T47D (cell line): ENCODE data around the gene RIPOR3.
"Not testable (repeated sequence)": the region's sequence is repeated elsewhere in the genome, so short reads cannot be mapped to it uniquely, and the experiment has no call there.

Experiments used
- DNase-seq, 2 experiments: peaks; one replicate each; pipeline versions ENCODE4 v3.0.0 to v3.0.0-alpha.2; 2011 to 2012; ENCODE audit warnings: low read depth in 1 of 2, low spot score in 1 of 2
- JUND ChIP-seq: IDR thresholded peaks from 2 replicates; pipeline ENCODE4 v1.6.1; 2012; ENCODE audit warnings: low read depth
- in situ Hi-C: cut with HindIII; loops from 2 replicates; pipeline ENCODE4 v1.10.0; 2016; ENCODE audit warnings: low sequenced_read_pairs, low pct_unique_long_range_greater_than_20kb

The RIPOR3 gene

GRCh38 chr20:50546729-50547314, 144.5 kb downstream of the RIPOR3 start:
- no peak for TF ChIP-seq JUND
- in situ Hi-C loops = no loop called here
- DNase-seq = no peak

GRCh38 chr20:50545126-50545525, 146.2 kb downstream of the RIPOR3 start:
- in situ Hi-C loops = no loop called here

GRCh38 chr20:50543326-50543725, 148.0 kb downstream of the RIPOR3 start:
- no peak for DNase-seq
- in situ Hi-C loops = no loop called here
- no peak for TF ChIP-seq JUND

More at GRCh38 chr20:50545126-50545525, 146.2 kb downstream of the RIPOR3 start:
- no peak for TF ChIP-seq JUND
- DNase-seq = no peak

GRCh38 chr20:50541606-50542041, 149.7 kb downstream of the RIPOR3 start:
- TF ChIP-seq JUND = no peak
- DNase-seq = no peak
- in situ Hi-C loops = no loop called here

- peak in 1 of 2 experiments; percentile 48 for DNase-seq
- in situ Hi-C loops = no loop called here
- TF ChIP-seq JUND = no peak
Measured at GRCh38 chr20:50540620-50541605, 150.4 kb downstream of the RIPOR3 start.

GRCh38 chr20:50539798-50540197, 151.5 kb downstream of the RIPOR3 start:
- DNase-seq, in situ Hi-C loops: not testable (repeated sequence)

GRCh38 chr20:50538276-50538675, 153.1 kb downstream of the RIPOR3 start:
- in situ Hi-C loops = no loop called here
- TF ChIP-seq JUND = no peak
- DNase-seq = peak in 1 of 2 experiments; percentile 54

- in situ Hi-C loops = no loop called here
- no peak for TF ChIP-seq JUND
Measured at GRCh38 chr20:50537546-50538201, 153.7 kb downstream of the RIPOR3 start.

GRCh38 chr20:50536333-50536732, 155.0 kb downstream of the RIPOR3 start:
- no peak for DNase-seq
- in situ Hi-C loops = no loop called here
- TF ChIP-seq JUND = no peak

More at GRCh38 chr20:50537546-50538201, 153.7 kb downstream of the RIPOR3 start:
- DNase-seq = no peak
